HUES48 (cell line): ENCODE measurements around the gene DPYD.

ENCODE experiments used
- H3K27ac ChIP-seq: one replicate; pipeline ENCODE4 v1.7.0; 2013; ENCODE audit warnings: low read depth, low read length, inconsistent platforms
- H3K27me3 ChIP-seq: 2 replicates; pipeline ENCODE4 v1.6.1; 2013; ENCODE audit warnings: mild to moderate bottlenecking, low read length; ENCODE audit not compliant: control insufficient read depth, insufficient read depth
- H3K36me3 ChIP-seq: 2 replicates; pipeline ENCODE4 v1.6.1; 2013; ENCODE audit warnings: low read length; ENCODE audit not compliant: control insufficient read depth, insufficient read depth
- H3K4me1 ChIP-seq: 2 replicates; pipeline ENCODE4 v1.6.1; 2013; ENCODE audit warnings: mild to moderate bottlenecking, low read length; ENCODE audit not compliant: control insufficient read depth, insufficient read depth
- H3K4me3 ChIP-seq: 2 replicates; pipeline ENCODE4 v1.5.1; 2013; ENCODE audit warnings: mild to moderate bottlenecking, low read depth, low read length
- H3K9ac ChIP-seq: 2 replicates; pipeline ENCODE4 v1.6.1; 2013; ENCODE audit warnings: mild to moderate bottlenecking, low read depth, low read length, moderate library complexity
- H3K9me3 ChIP-seq: 2 replicates; pipeline ENCODE4 v1.6.1; 2013; ENCODE audit warnings: low read length; ENCODE audit not compliant: control insufficient read depth, insufficient read depth

DPYD gene

GRCh38 chr1:97545446-97545845 is 375.4 kb downstream of the DPYD start:
- H3K27ac ChIP-seq = no peak overlapping the region
- H3K27me3 ChIP-seq = no peaks in the 10 kb centered on the region
- H3K36me3 ChIP-seq = no peaks in the 10 kb centered on the region
- no peak overlapping the region for H3K4me3 ChIP-seq
- peaks cover 3% of the 10 kb centered on the region; the same call in 1 of the 2 replicates for H3K4me1 ChIP-seq
- H3K9ac ChIP-seq = no peak overlapping the region
- H3K9me3 ChIP-seq = no peaks in the 10 kb centered on the region

GRCh38 chr1:97540346-97540888 is 380.4 kb downstream of the DPYD start:
- H3K36me3 ChIP-seq = no peaks in the 10 kb centered on the region
- no peaks in the 10 kb centered on the region for H3K27me3 ChIP-seq
- H3K9me3 ChIP-seq = no peaks in the 10 kb centered on the region
- H3K4me3 ChIP-seq = no peak overlapping the region
- no peak overlapping the region for H3K27ac ChIP-seq
- H3K9ac ChIP-seq = no peak overlapping the region
- H3K4me1 ChIP-seq = peaks cover 3% of the 10 kb centered on the region; the same call in 1 of the 2 replicates

GRCh38 chr1:97538113-97538512 is 382.7 kb downstream of the DPYD start:
- Histone ChIP-seq H3K27ac (no peak overlapping the region), H3K27me3 (no peaks in the 10 kb centered on the region), H3K36me3 (no peaks in the 10 kb centered on the region), H3K9ac (no peak overlapping the region), H3K4me1 (peaks cover 3% of the 10 kb centered on the region; the same call in 1 of the 2 replicates), H3K4me3 (no peak overlapping the region), H3K9me3 (no peaks in the 10 kb centered on the region)

DNA sequence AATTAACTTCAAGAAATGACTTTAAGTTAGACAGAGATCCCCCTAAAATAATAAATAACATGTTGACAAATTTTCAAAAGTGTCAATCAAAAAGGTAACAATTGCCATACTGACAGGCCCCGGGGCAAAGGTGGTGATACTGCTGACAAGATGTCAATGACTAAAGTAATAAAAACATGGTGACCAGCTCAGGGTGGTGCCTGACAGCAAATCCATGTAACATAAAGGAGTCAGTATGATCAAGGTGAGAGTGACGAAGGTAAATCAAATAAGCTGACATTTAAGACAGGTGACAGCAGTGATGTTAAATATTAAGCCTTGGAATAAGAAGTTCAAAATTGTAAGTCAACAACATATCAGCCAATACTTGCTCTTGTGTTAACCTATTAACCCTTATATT is 387.5 kb downstream of the DPYD start:
- Histone ChIP-seq H3K27me3 (no peaks in the 10 kb centered on the region), H3K36me3 (no peaks in the 10 kb centered on the region), H3K4me3 (no peak overlapping the region)

DNA sequence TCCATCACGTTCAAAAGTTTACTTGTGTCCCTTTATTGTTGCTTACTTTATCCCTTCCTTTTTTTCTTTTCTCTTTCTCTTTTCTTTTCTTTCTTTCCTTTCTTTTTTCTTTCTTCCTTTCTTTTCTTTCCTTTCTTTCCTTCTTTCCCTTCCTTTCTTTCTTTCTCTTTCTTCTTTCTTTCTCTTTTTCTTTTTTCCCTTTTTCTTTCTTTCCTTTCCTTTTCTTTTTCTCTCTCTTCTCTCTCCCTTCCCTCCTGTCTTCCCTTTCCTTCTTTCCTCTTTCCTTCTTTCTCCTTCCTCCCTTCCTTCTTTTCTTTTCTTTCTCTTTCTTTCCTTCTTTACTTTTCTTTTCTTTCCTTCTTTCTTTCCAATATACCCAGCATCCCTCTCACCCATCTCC is 391.2 kb downstream of the DPYD start:
- H3K4me3 ChIP-seq = no peak overlapping the region
- H3K27ac ChIP-seq = no peak overlapping the region
- H3K4me1 ChIP-seq = no peaks in the 10 kb centered on the region
- H3K9ac ChIP-seq = no peak overlapping the region
- no peaks in the 10 kb centered on the region for H3K9me3 ChIP-seq
- H3K27me3 ChIP-seq = no peaks in the 10 kb centered on the region
- no peaks in the 10 kb centered on the region for H3K36me3 ChIP-seq

More for the DNA sequence above, 387.5 kb downstream of the DPYD start:
- Histone ChIP-seq H3K27ac (no peak overlapping the region), H3K4me1 (no peaks in the 10 kb centered on the region), H3K9me3 (no peaks in the 10 kb centered on the region), H3K9ac (no peak overlapping the region)

- Histone ChIP-seq H3K4me3 (no peak overlapping the region), H3K9me3 (no peaks in the 10 kb centered on the region; the same call in 1 of the 2 replicates), H3K4me1 (no peaks in the 10 kb centered on the region), H3K9ac (no peak overlapping the region), H3K27me3 (no peaks in the 10 kb centered on the region), H3K27ac (no peak overlapping the region), H3K36me3 (no peaks in the 10 kb centered on the region)
Measured at GRCh38 chr1:97524211-97524610, 396.6 kb downstream of the DPYD start.

DNA sequence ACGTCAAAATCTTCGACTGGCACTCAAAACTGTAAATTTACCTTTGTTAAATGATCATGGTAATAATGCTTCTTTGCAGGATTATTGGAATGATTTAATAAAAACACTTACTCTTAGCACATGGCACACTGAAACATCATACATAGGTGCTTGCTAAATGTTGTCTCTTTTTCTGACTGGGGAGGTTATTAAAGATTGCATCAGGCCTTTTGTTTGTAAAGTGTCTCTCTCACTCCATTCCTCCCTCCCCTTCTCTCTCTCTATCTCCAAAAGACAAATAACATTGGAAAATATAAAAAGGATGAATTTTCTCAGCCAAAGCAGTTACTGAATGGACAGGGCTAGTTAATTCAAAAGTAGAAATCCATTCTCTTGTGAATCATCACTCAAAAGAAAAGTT is 404.2 kb downstream of the DPYD start:
- no peaks in the 10 kb centered on the region for H3K36me3 ChIP-seq
- H3K4me1 ChIP-seq = no peaks in the 10 kb centered on the region
- no peak overlapping the region for H3K9ac ChIP-seq
- no peaks in the 10 kb centered on the region for H3K27me3 ChIP-seq
- no peak overlapping the region for H3K27ac ChIP-seq
- no peaks in the 10 kb centered on the region; the same call in 1 of the 2 replicates for H3K9me3 ChIP-seq
- no peak overlapping the region for H3K4me3 ChIP-seq

DNA sequence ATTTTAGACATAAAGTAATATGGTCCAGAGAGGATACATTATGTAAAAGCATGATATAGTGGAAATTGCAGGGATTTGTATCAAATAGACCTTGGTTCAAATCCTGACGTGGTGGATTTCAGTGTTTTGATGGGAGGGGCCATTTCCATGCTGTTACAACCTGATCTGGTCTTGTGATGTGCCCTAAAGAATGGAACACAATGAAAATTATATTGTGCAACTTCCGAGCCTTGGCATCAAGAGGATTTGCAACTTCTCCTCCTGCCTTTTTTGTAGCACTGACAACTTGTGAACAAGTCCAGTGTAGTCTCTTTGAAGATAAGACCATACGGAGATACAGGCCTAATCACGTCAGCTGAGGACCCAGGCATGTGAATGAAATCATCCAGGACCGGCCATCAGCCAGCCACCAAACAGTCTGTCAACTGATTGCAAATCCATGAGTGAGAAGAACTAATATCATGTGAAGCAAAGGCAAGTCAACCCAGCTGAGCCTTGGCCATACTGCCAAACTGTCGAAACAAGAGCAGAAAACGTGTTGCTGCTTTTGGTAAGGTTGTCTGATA is 412.1 kb downstream of the DPYD start:
- no peak overlapping the region for H3K9ac ChIP-seq
- no peak overlapping the region for H3K4me3 ChIP-seq
- H3K27ac ChIP-seq = no peak overlapping the region

GRCh38 chr1:97507863-97508262 is 413.0 kb downstream of the DPYD start:
- Histone ChIP-seq H3K4me1 (0 out of 2 replicates have a peak, but pooled peaks cover 2% of the 10 kb centered on the region), H3K36me3 (no peaks in the 10 kb centered on the region), H3K27me3 (no peaks in the 10 kb centered on the region), H3K9ac (no peak overlapping the region), H3K27ac (no peak overlapping the region), H3K9me3 (no peaks in the 10 kb centered on the region), H3K4me3 (no peak overlapping the region)

More for the DNA sequence above, 412.1 kb downstream of the DPYD start:
- Histone ChIP-seq H3K9me3 (no peaks in the 10 kb centered on the region), H3K27me3 (no peaks in the 10 kb centered on the region), H3K4me1 (0 out of 2 replicates have a peak, but pooled peaks cover 2% of the 10 kb centered on the region), H3K36me3 (no peaks in the 10 kb centered on the region)

- no peak overlapping the region for H3K27ac ChIP-seq
- 0 out of 2 replicates have a peak, but pooled peaks cover 2% of the 10 kb centered on the region for H3K4me1 ChIP-seq
- no peaks in the 10 kb centered on the region for H3K36me3 ChIP-seq
- H3K9ac ChIP-seq = no peak overlapping the region
- no peak overlapping the region for H3K4me3 ChIP-seq
- no peaks in the 10 kb centered on the region for H3K9me3 ChIP-seq
- no peaks in the 10 kb centered on the region for H3K27me3 ChIP-seq
Measured at GRCh38 chr1:97506368-97506767, 414.5 kb downstream of the DPYD start.

DNA sequence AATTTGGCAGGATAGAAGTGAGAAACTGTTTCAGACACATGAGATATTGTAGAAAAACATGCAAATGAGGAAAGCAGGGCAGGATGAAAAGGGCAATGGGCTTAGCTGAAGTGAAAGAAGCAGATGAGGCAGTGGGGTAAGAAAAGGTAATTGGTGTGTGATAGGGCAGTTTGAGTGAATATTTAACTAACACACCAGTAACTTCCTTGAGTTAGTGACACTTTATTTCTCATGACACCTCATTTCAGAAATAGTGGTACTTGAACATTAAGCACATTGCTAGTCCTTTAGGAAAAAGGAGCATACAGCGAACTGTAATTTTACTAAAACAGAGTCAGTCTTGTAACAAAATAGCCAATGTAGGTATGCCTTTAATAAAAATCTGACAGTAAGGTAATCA is 415.0 kb downstream of the DPYD start:
- Histone ChIP-seq H3K9ac (no peak overlapping the region), H3K27me3 (no peaks in the 10 kb centered on the region), H3K36me3 (no peaks in the 10 kb centered on the region), H3K4me3 (no peak overlapping the region), H3K4me1 (0 out of 2 replicates have a peak, but pooled peaks cover 2% of the 10 kb centered on the region), H3K27ac (no peak overlapping the region), H3K9me3 (no peaks in the 10 kb centered on the region)
